ENCODE results near the gene ITGB3.

Gene ITGB3

DNA sequence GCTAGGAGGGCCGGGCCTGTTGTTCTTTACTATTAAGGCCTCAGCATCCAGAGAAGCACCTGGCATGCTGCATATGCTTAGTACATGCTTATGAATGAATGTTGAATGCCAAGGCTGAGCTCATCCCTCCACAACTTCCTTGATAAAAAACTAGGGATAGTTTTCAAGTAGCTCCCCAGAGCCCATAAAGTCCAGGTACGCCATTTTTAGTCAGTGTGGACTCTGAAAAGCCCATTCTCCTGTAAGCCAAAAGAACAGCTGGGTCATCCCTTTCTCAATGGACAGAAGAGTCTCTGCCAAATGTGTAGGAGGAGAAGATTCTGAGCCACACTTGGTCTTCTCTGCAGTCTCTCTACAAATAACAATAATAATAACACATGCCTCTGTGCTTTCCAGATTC is 8.9 kb upstream of the ITGB3 start:
- no peaks in the 10 kb centered on the region for H3K9me3 Mint-ChIP-seq
- no peak overlapping the region for H3K4me3 Mint-ChIP-seq
- H3K36me3 Mint-ChIP-seq (ENCODE audit: low read depth): no peaks in the 10 kb centered on the region
- H3K4me1 Mint-ChIP-seq: peaks cover 43% of the 10 kb centered on the region
- TF ChIP-seq, protein P1, sequence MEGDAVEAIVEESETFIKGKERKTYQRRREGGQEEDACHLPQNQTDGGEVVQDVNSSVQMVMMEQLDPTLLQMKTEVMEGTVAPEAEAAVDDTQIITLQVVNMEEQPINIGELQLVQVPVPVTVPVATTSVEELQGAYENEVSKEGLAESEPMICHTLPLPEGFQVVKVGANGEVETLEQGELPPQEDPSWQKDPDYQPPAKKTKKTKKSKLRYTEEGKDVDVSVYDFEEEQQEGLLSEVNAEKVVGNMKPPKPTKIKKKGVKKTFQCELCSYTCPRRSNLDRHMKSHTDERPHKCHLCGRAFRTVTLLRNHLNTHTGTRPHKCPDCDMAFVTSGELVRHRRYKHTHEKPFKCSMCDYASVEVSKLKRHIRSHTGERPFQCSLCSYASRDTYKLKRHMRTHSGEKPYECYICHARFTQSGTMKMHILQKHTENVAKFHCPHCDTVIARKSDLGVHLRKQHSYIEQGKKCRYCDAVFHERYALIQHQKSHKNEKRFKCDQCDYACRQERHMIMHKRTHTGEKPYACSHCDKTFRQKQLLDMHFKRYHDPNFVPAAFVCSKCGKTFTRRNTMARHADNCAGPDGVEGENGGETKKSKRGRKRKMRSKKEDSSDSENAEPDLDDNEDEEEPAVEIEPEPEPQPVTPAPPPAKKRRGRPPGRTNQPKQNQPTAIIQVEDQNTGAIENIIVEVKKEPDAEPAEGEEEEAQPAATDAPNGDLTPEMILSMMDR (IDR thresholded peaks at IDR 0.05; ENCODE audit: unreplicated experiment in 3 of 3): no peak
- H3K27ac Mint-ChIP-seq: peak overlapping the region in 2 of 3 experiments; percentile 44 to 86
- H3K27me3 Mint-ChIP-seq (ENCODE audit: low read depth): peaks cover 5% of the 10 kb centered on the region

DNA sequence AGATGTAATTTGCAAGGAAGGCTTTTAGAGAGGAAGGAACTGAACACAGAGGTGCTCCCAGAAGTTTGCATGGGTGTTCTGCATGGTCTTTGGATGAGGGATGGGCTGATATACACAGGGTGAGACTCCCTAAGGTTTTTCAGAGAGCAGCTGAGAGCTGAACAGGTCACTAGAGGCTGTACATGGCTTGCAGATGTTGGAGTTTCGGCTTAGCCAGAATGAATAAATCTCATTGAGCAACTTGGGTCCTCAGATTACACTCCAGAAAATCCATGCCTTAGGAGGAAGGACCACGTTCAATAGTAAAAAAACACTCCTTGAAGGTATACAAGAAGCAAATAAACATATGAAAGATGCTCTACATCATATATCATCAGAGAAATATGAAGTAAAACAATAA is 7.5 kb upstream of the ITGB3 start:
- Mint-ChIP-seq H3K27me3 (ENCODE audit: low read depth) (peaks cover 13% of the 10 kb centered on the region), H3K4me1 (peaks cover 32% of the 10 kb centered on the region), H3K9me3 (no peaks in the 10 kb centered on the region), H3K36me3 (ENCODE audit: low read depth) (no peaks in the 10 kb centered on the region), H3K4me3 (no peak overlapping the region), H3K27ac (peak overlapping the region in 2 of 3 experiments; percentile 25 to 57)
- TF ChIP-seq, protein P1 (IDR thresholded peaks at IDR 0.05; ENCODE audit: unreplicated experiment in 3 of 3): no peak

DNA sequence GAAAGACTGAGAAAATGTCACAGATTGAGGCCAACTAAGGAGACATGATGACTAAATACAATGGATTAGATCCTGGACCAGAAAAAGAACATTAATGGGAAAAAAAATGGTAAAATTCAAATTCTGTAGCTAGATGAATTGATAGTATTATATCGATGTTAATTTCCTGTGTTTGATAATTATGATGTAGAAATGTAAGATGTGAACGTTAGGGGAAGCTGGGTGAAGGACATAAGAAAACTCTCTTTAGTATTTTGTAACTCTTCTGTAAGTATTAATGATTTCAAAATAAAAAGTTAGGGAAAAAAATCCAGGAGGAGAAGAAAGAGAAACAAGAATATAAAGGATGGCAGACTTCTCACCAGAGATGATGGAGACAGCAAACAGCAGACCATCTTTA is 2.8 kb upstream of the ITGB3 start:
- no peaks in the 10 kb centered on the region for H3K9me3 Mint-ChIP-seq
- H3K27me3 Mint-ChIP-seq (ENCODE audit: low read depth): peaks cover 44% of the 10 kb centered on the region
- H3K4me1 Mint-ChIP-seq: peaks cover 14% of the 10 kb centered on the region
- TF ChIP-seq, protein P1 (IDR thresholded peaks at IDR 0.05; ENCODE audit: unreplicated experiment in 3 of 3): no peak
- H3K27ac Mint-ChIP-seq: no peak overlapping the region
- H3K36me3 Mint-ChIP-seq (ENCODE audit: low read depth): no peaks in the 10 kb centered on the region
- peak overlapping the region in 1 of 3 experiments; percentile 44 for H3K4me3 Mint-ChIP-seq

DNA sequence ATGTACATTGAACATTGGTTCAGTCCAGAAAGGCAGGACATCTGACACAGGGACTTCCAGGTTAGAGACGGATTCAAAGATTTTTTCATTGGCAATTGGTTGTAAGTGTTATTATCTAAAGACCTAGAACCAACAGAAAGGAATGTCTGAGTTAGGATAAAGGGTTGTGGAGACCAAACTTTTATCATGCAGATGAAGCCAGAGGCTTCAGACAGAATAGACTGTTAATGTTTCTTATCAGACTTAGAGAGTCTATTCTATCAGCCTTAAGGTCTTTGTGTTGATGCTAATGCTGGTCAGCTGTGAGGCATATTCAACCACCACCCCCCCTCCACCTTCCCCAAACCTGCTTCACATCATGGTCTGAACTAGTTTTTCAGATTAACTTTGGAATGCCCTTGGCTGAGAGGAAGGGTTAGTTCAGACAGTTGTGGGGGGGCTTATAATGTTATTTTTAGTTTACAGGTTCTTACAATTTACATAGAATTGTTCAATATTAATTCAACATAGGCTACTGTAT is 2.1 kb upstream of the ITGB3 start:
- no peak overlapping the region for H3K27ac Mint-ChIP-seq
- H3K36me3 Mint-ChIP-seq (ENCODE audit: low read depth): no peaks in the 10 kb centered on the region
- no peaks in the 10 kb centered on the region for H3K9me3 Mint-ChIP-seq
- TF ChIP-seq, protein P1 (IDR thresholded peaks at IDR 0.05; ENCODE audit: unreplicated experiment in 3 of 3): no peak
- peaks cover 8% of the 10 kb centered on the region for H3K4me1 Mint-ChIP-seq
- peaks cover 51% of the 10 kb centered on the region for H3K27me3 Mint-ChIP-seq (ENCODE audit: low read depth)
- peak overlapping the region in 2 of 3 experiments; percentile 33 to 80 for H3K4me3 Mint-ChIP-seq

DNA sequence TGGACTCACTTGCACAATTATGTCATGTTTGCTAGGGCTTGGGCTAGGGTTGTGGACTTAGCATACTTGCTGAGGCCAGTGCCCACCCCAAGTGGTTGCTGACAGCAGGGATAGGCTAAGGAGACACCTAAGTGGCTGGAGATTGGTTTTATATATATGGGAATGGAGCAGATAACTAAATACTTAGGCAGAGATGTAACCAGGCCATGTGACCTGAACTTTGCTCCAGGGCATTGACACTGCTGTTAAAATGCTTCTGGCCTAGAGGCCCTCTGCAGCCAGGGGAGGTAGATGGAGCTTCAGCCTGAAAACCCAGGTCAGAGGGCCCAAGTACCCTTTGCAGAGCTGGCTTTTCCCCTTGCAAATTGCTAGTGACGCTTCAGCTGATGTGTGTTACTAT is 1.4 kb upstream of the ITGB3 start:
- H3K9me3 Mint-ChIP-seq: no peaks in the 10 kb centered on the region
- H3K4me3 Mint-ChIP-seq: peak overlapping the region; percentile 64 to 80 (median 66)
- peaks cover 8% of the 10 kb centered on the region for H3K4me1 Mint-ChIP-seq
- H3K27ac Mint-ChIP-seq: no peak overlapping the region
- H3K36me3 Mint-ChIP-seq (ENCODE audit: low read depth): no peaks in the 10 kb centered on the region
- H3K27me3 Mint-ChIP-seq (ENCODE audit: low read depth): peaks cover 58% of the 10 kb centered on the region
- TF ChIP-seq, protein P1 (IDR thresholded peaks at IDR 0.05; ENCODE audit: unreplicated experiment in 3 of 3): no peak

DNA sequence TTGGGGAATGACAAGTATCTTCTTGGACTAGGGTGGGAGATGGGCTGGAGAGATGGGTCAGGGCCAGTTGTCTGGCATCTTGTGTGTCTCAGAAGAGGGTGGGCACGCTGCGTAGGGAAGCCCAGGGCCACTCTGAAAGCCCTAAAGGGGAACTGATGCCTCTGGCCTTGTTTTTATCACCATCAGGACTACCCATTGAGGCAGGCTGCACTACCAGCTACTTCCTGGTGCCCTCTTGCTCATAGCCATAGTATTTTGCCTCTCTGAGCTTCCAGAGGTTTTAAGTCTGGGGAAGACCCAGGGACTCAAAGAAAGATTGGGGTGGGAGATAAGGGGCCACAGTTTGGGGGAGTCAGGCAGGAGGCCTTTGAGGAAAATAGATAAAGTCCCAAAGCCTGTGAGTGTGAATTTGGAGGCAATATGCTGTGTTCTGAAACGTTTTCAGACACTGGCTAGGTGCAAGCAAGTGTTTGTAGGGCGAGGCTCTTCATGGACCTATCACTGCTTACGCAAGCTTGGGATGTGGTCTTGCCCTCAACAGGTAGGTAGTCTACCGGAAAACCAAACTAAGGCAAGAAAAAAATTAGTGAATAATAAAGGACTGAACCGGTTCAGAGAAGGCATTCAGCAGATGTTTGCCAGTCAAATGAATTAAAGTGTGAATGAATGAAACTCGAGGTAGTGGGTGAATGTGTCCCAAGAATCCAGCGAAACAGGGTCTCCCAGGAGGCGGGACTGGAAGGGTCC is 688 bp upstream of the ITGB3 start:
- Mint-ChIP-seq H3K27me3 (ENCODE audit: low read depth) (peaks cover 65% of the 10 kb centered on the region), H3K4me3 (peak overlapping the region; percentile 64 to 80 (median 66)), H3K36me3 (ENCODE audit: low read depth) (no peaks in the 10 kb centered on the region), H3K9me3 (no peaks in the 10 kb centered on the region), H3K4me1 (peaks cover 15% of the 10 kb centered on the region), H3K27ac (no peak overlapping the region)
- TF ChIP-seq, protein P1 (IDR thresholded peaks at IDR 0.05; ENCODE audit: unreplicated experiment in 3 of 3): no peak
